ENCODE measurements around the gene ACVRL1.
A peak's percentile ranks its signal among the peaks of the same experiment; 100 is the strongest.

The ACVRL1 gene

DNA sequence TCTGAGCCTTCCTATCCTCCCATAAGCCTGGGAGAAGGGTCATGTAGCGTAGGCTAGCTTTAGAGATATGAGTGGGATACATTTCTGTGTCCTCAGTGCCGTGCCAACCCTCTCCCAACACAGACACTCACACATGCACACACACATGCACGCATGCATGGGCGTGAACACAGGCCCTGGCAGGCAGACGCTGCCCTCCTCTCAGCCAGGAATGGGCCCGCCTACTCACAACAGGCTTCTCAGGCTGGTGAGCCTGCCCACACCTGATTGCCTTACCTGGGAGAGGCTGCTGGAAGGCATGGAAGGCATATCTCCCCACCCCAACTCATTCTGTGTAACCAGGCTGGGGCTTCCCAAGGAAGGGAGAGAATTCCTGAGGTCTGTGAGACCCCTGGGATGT lies 31.4 kb downstream of the ACVRL1 start:
- no peak overlapping the region for H3K4me3 ChIP-seq (ENCODE audit: low read length)
- no peak for DNase-seq (ENCODE audit: low read depth)
- TF ChIP-seq, protein P1, sequence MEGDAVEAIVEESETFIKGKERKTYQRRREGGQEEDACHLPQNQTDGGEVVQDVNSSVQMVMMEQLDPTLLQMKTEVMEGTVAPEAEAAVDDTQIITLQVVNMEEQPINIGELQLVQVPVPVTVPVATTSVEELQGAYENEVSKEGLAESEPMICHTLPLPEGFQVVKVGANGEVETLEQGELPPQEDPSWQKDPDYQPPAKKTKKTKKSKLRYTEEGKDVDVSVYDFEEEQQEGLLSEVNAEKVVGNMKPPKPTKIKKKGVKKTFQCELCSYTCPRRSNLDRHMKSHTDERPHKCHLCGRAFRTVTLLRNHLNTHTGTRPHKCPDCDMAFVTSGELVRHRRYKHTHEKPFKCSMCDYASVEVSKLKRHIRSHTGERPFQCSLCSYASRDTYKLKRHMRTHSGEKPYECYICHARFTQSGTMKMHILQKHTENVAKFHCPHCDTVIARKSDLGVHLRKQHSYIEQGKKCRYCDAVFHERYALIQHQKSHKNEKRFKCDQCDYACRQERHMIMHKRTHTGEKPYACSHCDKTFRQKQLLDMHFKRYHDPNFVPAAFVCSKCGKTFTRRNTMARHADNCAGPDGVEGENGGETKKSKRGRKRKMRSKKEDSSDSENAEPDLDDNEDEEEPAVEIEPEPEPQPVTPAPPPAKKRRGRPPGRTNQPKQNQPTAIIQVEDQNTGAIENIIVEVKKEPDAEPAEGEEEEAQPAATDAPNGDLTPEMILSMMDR (conservative IDR thresholded peaks at IDR 0.05; ENCODE audit: low read depth, low read length), result no peak

DNA sequence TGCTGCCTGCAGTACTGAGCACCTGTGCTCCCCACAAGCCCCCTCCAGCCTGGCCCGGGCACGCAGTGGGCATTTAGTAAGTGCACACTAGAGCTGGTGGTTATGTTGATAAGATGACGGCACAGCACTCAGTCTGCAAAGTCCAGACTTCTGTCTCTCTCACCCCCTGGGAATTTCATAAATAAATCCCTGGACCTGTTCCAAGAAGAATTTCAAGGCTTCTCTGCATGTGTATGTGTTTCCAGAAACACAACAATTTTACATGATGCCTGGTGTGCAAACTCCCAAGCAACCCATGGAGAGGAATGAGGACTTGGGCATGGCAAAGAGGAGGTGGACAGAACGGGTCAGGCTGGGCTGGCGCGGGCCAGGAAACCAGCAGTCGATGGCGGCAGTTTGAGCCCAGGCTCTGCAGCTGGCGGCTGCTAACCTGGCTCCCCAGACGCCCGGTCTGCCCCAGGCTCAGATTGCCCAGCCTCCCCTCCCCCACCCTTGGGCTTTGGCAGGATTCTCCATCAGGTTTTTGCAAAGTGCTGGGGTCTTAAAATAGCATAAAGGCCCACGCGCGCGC lies 33.8 kb downstream of the ACVRL1 start:
- DNase-seq (ENCODE audit: low read depth), result peak; percentile 66
- peak overlapping the region; percentile 19 for H3K4me3 ChIP-seq (ENCODE audit: low read length)
- TF ChIP-seq, protein P1 (conservative IDR thresholded peaks at IDR 0.05; ENCODE audit: low read depth, low read length), result no peak

DNA sequence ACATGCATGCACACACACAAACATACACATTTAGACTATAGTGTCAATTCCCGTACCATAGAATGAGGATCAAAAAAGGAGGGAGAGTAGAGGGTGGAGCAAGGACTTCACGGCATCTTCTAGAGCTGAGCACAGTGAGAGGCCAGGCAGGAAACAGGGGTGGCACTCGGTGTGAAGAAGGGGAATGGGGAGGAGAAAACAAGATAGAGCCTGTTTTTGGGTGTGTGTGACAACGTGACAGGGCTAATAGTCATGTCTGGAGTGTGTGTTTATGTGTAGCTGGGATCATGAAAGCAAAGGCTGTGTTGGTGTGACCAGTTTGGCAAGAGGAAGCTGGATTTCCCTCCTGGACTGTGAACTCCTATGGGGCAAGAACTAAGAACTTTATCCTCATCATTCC lies 34.3 kb downstream of the ACVRL1 start:
- DNase-seq (ENCODE audit: low read depth), result no peak
- TF ChIP-seq, protein P1 (conservative IDR thresholded peaks at IDR 0.05; ENCODE audit: low read depth, low read length), result no peak
- no peak overlapping the region for H3K4me3 ChIP-seq (ENCODE audit: low read length)

DNA sequence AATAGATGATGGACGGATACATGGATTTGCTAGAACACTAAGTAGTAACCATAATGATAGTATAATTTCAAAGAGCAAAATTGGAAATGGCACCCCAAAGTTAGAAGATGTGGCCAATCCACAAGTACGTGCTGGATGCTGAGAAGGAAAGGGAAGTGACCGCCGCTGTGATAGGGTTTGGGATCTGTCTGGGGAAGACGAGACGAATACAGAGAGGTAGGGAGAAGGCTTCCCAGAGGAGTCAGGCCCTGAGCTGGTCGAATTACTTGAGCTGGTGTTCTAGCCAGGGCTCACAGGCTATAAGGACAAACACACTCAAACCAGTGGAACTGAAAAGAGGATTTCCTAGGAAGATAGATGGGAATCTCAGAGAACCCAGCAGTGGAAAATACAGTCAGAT lies 34.8 kb downstream of the ACVRL1 start:
- TF ChIP-seq, protein P1 (conservative IDR thresholded peaks at IDR 0.05; ENCODE audit: low read depth, low read length), result no peak
- no peak for DNase-seq (ENCODE audit: low read depth)
- H3K4me3 ChIP-seq (ENCODE audit: low read length), result no peak overlapping the region

DNA sequence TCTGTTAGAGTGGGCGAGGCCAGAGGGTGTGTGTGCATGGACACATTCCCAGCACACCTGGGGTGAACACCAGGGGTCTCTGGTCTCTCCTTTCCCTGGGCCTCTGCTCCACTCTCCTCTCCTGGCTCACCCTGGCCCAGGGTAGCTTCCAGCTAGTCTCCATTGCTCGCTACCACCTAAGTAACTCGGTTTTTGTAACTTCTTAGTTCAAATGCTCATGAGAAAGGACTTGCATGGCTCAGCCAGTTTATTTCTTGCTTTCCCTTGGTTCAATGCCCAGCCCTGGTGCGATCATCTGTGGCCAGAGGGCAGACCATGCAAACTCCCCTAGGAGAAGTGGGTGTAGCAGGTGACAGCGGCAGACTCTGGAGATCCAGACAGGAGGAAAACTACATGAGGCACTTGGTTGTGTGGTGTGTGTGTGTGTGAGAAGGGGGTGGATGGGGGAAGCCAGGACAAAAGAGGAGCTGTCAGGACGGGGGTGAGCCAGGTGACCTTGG lies 35.2 kb downstream of the ACVRL1 start:
- no peak overlapping the region for H3K4me3 ChIP-seq (ENCODE audit: low read length)
- DNase-seq (ENCODE audit: low read depth), result no peak
- TF ChIP-seq, protein P1 (conservative IDR thresholded peaks at IDR 0.05; ENCODE audit: low read depth, low read length), result no peak

DNA sequence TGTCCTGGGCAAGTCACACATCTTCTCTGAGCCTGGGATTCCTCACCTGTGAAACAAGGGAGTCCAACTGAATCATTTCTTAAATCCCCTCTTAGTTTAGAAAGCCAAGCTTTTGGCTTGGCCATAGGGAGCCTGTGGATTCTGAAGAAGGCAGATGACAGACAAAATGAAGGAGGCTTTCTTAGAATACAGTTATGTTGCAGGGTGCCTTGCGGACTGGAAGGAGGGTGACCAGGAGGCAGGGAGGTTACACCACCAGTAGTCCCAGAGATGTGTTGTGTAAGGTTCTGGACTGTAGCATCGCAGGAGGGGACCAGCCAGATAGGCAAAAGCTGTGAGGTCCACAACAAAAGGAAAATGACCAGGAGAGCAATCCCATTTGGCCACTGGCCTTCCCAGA lies 36.0 kb downstream of the ACVRL1 start:
- TF ChIP-seq, protein P1 (conservative IDR thresholded peaks at IDR 0.05; ENCODE audit: low read depth, low read length), result no peak

DNA sequence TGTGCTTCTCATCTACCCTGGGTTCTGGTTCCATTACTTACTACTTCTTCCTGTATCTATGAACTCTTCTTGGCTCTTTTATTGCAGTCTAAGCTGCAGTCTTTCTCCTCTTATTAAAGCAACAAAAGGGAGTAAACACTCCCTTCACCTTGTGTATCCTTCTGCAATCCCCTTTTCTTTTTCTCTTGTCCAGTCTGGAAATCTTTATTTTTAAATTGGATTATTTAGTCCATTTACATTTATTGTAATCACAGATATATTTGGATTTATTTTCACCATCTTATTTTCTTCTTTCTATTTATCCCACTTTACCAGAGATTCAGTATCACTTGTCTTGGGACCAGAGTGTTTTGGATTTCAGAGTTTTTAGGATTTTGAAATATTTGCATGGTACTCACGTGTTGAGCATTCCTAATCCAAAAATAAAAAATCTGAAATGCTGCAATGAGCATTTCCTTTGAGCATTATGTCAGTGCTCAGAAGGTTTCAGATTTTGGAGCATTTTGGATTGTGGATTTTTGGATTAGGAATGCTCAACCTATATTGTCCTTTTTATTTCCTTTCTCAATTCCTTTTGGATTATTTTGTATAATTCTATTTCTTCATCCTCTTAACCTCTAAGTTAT lies 37.4 kb downstream of the ACVRL1 start:
- H3K4me3 ChIP-seq (ENCODE audit: low read length), result no peak overlapping the region
- DNase-seq (ENCODE audit: low read depth), result no peak
- TF ChIP-seq, protein P1 (conservative IDR thresholded peaks at IDR 0.05; ENCODE audit: low read depth, low read length), result no peak

More for the DNA sequence above, 36.0 kb downstream of the ACVRL1 start:
- H3K4me3 ChIP-seq (ENCODE audit: low read length), result no peak overlapping the region
- DNase-seq (ENCODE audit: low read depth), result no peak

All from retinal pigment epithelial cell (primary cell).